ENCODE data around the gene CLPTM1L.

DNA sequence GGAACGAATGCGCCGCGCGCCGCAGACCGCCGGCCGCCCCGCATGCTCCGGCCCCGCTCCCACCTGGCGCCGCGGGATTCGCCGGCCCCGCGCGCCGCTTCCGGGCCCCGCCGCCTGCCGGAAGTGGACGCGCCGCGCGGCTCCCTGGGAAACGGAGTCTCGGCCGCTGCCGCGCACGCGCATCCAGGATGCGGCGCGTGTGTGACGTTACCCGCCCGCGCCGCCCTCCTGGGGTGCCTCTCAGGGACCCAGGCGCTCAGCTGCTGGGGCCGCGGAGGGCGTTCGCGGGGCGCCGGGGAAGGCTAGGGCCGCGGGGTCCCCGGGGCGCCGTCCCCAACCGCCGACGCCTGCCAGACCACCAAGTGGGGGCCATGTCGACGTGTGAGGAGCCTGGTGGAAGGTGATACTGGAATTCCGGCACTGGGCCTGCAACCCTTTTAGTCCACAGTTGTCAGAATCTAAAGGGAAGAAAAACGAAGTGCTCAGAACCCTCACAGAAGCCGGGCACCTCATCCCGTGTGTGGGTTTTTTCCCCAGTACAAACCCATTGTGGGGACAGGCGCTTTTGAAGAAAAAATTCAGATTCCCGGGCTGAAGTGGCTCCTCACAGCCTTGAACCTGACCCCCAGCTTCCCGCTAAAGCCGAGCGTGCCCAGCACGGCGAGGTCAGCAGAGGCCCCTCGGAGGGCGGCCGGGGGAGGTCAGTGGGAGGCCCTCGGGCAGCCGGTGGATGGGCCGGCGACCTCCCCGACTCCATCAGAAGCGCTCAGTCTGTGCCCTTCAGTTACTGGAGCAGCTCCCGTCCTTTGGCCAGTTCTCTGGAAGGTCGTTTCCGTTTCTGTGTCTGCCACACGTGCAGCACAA is at the start of gene CLPTM1L:
- TF ChIP-seq, protein P1, sequence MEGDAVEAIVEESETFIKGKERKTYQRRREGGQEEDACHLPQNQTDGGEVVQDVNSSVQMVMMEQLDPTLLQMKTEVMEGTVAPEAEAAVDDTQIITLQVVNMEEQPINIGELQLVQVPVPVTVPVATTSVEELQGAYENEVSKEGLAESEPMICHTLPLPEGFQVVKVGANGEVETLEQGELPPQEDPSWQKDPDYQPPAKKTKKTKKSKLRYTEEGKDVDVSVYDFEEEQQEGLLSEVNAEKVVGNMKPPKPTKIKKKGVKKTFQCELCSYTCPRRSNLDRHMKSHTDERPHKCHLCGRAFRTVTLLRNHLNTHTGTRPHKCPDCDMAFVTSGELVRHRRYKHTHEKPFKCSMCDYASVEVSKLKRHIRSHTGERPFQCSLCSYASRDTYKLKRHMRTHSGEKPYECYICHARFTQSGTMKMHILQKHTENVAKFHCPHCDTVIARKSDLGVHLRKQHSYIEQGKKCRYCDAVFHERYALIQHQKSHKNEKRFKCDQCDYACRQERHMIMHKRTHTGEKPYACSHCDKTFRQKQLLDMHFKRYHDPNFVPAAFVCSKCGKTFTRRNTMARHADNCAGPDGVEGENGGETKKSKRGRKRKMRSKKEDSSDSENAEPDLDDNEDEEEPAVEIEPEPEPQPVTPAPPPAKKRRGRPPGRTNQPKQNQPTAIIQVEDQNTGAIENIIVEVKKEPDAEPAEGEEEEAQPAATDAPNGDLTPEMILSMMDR (conservative IDR thresholded peaks at IDR 0.05), result no peak
- TF ChIP-seq ZFX (IDR thresholded peaks at IDR 0.05), result peak; percentile 91

All from C4-2B (cell line).